ENCODE results near the gene WNT3A.

WNT3A gene

GRCh38 chr1:228033376-228033775, 26.6 kb downstream of the WNT3A start:
- Mint-ChIP-seq H3K36me3 (ENCODE audit: low read depth) (peaks cover 6% of the 10 kb centered on the region), H3K9me3 (peaks cover 20% of the 10 kb centered on the region), H3K27me3 (ENCODE audit: low read depth, poor library complexity) (peaks cover 46% of the 10 kb centered on the region), H3K4me1 (no peaks in the 10 kb centered on the region), H3K27ac (no peak overlapping the region), H3K4me3 (no peak overlapping the region)
- DNase-seq = no peak
- no peak for TF ChIP-seq CTCF (IDR thresholded peaks at IDR 0.05)

GRCh38 chr1:228034954-228035837, 28.4 kb downstream of the WNT3A start:
- Mint-ChIP-seq H3K4me1 (no peaks in the 10 kb centered on the region), H3K27ac (no peak overlapping the region)
- DNase-seq = no peak

GRCh38 chr1:228035844-228036243, 29.0 kb downstream of the WNT3A start:
- Mint-ChIP-seq H3K27ac (no peak overlapping the region), H3K4me1 (no peaks in the 10 kb centered on the region), H3K9me3 (peaks cover 20% of the 10 kb centered on the region), H3K27me3 (ENCODE audit: low read depth, poor library complexity) (peaks cover 41% of the 10 kb centered on the region), H3K36me3 (ENCODE audit: low read depth) (peaks cover 6% of the 10 kb centered on the region), H3K4me3 (no peak overlapping the region)
- no peak for TF ChIP-seq CTCF (IDR thresholded peaks at IDR 0.05)
- DNase-seq = no peak

More at GRCh38 chr1:228034954-228035837, 28.4 kb downstream of the WNT3A start:
- Mint-ChIP-seq H3K4me3 (no peak overlapping the region), H3K36me3 (ENCODE audit: low read depth) (peaks cover 6% of the 10 kb centered on the region), H3K27me3 (ENCODE audit: low read depth, poor library complexity) (peaks cover 46% of the 10 kb centered on the region), H3K9me3 (peaks cover 20% of the 10 kb centered on the region)
- TF ChIP-seq CTCF (IDR thresholded peaks at IDR 0.05) = no peak

DNA sequence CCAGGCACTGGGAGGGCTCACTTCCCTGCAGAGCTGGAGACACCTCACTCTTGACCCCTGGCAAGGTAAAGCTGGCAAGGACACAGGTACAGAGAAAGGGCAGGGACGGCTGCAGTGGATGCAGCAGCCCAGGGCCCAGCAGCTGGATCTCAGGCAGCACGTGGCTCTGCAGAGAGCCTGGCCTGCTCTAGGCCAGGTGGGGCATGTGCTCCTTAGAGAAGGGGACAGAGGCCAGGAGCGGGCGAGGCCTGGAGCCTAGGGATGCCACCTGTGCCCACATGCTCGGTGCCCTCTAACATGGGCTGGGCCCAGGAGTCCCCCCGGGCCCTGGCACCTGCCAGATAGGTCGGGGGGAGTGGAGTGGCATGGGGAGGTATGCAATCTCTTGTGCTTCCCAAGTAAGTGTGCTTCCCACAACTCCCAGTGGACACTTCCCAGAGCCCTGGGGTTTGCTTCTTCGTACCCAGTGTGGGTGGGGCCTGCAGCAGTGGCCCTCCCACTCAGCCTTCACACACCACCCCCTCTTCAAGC, 30.0 kb downstream of the WNT3A start:
- H3K4me1 Mint-ChIP-seq = no peaks in the 10 kb centered on the region
- no peak overlapping the region for H3K27ac Mint-ChIP-seq
- TF ChIP-seq CTCF (IDR thresholded peaks at IDR 0.05) = no peak
- peaks cover 6% of the 10 kb centered on the region for H3K36me3 Mint-ChIP-seq (ENCODE audit: low read depth)
- DNase-seq = no peak
- H3K27me3 Mint-ChIP-seq (ENCODE audit: low read depth, poor library complexity) = peaks cover 38% of the 10 kb centered on the region
- no peak overlapping the region for H3K4me3 Mint-ChIP-seq
- H3K9me3 Mint-ChIP-seq = peaks cover 20% of the 10 kb centered on the region

DNA sequence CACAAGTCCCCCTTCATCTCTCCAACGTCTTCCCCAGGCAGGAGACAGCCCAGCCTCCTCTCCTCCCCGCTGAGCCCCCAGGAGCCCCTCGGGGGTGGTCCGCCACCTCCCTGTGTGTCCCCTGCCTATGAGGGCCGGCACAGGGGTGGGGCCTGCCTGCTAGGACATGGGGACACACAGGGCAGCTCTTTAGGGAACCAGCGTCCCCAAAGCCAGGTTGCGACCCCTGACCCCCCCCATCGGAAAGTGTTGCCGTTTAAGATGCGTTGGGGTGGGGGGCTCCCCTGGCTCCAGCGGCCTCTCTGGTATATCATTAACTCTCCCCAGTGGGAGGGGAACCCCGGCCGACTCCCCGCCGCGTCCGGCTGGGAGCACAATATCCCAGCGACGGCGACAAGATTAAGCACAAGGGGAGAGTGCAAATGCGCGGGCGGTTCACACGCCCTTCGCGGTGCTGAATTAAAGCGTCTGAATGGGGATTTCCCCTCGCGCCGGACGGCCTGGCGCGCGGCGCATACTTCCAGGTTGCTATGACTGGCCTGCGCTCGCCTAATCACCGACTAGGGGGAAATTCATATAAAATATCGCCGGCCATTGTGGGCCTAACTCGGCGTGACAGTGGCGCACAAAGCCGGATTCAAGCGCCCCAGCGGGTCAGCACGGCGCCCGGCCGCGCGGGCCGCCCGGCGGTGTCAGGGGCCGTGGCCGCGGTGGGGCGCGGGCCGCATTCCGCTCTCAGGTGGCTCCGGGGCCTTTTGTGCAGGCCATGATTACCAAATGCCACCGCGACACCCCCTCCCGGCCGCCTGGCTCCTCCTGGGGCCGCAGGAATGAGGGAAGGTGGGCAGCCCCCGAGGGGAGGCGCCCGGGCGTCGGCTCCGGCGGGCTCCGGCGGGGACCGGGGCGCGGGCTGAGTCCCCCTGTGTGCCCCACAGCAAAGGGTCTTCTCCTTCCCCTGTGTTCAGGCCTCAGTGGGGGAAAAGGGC, 30.9 kb downstream of the WNT3A start:
- DNase-seq = peak; percentile 54
- Mint-ChIP-seq H3K27me3 (ENCODE audit: low read depth, poor library complexity) (peaks cover 36% of the 10 kb centered on the region), H3K27ac (no peak overlapping the region)

More for the DNA sequence above, 30.9 kb downstream of the WNT3A start:
- H3K9me3 Mint-ChIP-seq = peaks cover 18% of the 10 kb centered on the region
- peak overlapping the region; percentile 63 for H3K4me3 Mint-ChIP-seq
- H3K4me1 Mint-ChIP-seq = no peaks in the 10 kb centered on the region
- no peak for TF ChIP-seq CTCF (IDR thresholded peaks at IDR 0.05)
- peaks cover 6% of the 10 kb centered on the region for H3K36me3 Mint-ChIP-seq (ENCODE audit: low read depth)

Measured in nephron progenitor cell (in vitro differentiated cells).